HuH-7 (cell line): Measurements from ENCODE around the gene AVPI1.
A peak's percentile ranks its signal among the peaks of the same experiment; 100 is the strongest.
"Not testable (repeated sequence)": the region's sequence is repeated elsewhere in the genome, so short reads cannot be mapped to it uniquely, and the experiment has no call there.

ENCODE experiments used
- DNase-seq: peaks from one replicate; pipeline ENCODE4 v3.0.0; 2011; ENCODE audit warnings: low spot score

Gene AVPI1

DNA sequence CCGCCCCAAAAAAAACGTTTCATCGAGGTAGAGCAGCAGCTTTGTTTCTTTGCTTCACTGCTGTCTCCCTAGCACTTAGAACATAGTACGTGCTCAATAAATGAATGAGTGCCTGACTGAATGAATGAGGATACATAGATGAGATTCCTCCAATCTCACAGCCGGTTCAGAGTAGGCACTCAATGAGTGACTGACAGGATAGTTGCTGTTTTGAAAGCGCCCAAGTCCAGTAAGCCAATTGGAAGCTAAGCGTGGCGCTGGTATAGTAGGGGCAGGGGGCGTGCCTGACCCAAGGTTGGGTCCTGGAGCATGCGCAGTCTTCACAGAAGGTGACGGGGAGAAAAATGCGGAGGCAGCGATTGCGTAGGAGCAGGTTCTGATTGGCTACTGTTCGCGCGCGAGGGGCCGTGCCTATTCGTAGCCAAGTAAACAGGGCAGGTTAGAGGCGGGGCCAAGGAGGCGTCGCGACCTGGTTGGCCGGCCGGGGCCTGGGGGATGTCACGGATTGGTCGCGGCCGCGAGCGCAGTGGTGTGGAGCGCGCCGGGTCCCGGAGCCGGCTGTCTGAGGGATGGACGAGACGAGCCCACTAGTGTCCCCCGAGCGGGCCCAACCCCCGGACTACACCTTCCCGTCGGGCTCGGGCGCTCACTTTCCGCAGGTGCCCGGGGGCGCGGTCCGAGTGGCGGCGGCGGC, 46.7 kb downstream of the AVPI1 start, which contains the start of gene PI4K2A:
PI4K2A (plus strand) TSS at position 498 of the 694 bp plus-strand sequence; CDS start at position 570, 72 bp downstream.
- DNase-seq, result peak; percentile 95

DNA sequence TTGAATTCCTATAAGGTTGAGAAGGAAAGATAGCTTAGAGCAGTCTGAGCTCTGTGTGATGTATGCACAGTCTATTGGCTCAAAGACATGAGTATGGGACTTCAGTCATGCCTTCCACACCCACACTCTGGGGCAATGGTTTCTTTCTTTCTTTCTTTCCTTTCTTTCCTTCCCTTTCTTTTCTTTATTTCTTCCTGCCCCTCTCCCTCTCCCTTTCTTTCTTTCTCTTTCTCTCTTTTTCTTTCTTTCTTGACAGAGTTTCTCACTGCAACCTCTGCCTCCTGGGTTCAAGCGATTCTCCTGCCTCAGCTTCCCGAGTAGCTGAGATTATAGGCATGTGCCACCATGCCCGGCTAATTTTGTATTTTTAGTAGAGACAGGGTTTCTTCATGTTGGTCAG, 48.0 kb downstream of the AVPI1 start:
- DNase-seq, result not testable (repeated sequence)

DNA sequence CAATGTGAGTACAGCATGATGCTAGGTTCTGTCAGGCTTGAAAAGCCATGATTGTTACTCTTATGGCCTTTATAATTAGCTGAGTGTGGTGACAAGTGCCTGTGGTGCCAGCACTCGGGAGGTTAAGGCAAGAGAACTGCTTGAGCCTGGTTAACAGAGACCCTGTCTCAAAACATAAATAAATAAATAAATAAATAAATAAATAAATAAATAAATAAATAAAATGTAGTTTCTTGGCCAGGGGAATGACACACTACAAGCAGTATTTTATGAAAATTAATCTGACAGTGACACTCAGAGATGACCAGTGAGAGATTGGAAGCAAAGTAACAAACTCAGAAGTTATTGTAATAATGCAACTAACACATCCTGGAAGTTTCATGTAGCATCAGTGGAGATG, 51.5 kb downstream of the AVPI1 start:
- no peak for DNase-seq

DNA sequence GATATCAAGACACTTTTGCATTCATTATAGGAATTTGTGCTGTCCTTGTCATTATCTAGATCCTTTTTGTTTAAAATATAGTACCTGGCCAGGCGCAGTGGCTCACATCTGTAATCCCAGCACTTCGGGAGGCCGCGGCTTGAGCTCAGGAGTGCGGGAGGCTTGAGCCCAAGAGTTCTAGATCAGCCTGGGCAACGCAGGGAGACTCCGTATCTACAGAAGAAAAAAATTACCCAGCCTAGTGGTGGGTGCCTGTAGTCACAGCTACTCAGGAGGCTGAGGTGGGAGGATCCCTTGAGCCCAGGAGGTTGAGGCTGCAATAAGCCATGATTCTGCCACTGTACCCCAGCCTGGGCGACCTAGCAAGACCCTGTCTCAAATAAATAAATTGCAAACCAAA, 53.1 kb downstream of the AVPI1 start:
- no peak for DNase-seq

DNA sequence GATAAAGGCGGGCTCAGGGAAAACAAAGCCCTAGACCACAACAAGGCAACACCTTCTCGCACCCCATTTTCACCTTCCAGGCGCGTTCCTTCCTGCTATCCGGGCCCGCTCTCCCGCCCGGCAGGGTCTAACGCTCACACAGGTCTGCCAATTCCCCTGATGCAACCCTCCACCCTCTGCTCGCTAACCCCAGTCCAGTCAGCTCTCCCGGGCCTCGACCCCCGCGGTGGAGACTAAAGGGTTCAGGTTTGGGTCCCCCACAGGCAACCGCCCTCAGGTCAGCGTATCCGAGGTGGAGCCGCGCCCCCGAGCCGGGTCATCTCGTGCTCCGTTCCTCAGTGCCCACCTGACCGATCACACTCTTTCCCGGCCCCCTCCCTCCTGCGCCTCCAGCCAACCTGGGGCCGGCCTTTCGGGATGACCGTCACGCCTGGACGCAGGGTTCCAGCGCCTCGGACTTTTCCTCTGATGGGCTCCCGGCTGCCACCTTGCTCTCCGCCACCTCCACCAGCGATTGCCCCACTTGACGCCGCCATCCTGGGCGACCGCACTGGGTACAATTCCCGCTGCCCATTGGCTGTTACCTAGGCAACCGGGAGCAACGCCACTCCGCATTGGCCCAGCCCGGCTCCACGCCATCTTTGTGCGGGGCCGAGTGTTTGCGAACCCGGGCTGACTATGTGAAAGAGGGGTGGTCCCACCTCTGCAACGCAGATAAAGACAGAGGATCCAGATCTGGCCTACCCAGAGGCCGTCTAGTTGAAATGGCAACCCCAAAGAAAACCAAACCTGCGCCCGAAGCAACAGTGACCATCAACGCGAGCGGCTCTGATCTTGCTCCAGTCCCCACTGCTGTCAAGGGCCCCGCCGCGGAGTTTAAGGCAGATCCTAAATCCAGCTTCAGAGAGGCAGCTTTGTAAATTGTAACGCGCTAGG, 53.8 kb downstream of the AVPI1 start, which contains the start of gene MORN4:
MORN4 (minus strand) TSS at position 552 of the 936 bp plus-strand sequence. CDS start 13,847 bp downstream, outside the sequence.
- peak; percentile 90 for DNase-seq

DNA sequence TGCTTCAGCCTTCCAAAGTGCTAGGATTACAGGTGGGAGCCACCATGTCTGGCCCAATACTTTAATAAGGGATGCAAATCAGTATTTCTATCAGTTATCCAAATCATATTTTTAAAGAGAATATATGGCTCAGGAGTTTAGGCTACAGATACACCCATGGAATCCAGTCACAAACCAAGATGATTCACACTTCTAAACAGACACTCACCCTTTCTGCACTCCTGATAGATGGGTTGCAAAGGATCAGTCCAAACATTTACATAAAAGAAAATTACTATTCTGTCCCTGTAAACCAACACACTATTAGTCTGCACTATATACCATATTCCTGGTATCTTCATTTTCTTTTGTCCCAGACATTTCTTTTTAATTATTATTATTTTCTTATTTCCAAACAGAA, 55.9 kb downstream of the AVPI1 start:
- DNase-seq, result no peak

DNA sequence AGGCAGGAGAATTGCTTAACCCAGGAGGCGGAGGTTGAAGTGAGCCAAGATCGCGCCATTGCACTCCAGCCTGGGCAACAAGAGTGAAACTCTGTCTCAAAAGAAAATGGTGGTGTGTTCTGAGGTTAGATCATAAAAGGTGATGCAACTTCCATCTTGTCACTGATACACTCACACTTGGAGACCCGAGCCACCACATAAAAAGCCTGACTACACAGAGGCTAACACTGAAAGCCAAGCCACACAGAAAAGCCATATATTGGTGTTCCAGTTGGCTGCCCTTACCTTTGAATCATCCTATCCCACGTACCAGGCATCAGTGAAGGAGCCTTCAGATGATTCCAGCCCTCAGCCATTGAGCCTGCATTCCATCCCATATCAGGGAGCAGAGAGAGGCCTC, 57.8 kb downstream of the AVPI1 start:
- no peak for DNase-seq

DNA sequence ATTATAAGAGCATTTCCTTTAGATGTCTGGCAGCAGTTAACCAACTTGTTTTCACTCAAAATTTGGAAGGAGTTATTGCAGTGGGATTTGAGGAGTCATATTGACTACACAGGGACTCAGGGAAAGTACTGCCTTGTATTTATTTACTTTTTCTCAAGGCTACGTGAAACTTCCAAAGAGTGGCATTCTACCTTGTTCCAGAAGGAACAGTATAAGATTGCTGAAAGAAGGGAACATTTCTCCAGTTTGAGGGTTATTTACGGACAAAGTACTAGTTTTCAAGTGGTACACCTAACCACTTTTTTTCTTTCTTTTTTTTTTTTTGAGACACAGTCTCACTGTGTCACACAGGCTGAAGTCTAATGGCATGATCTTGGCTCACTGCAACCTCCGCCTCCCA, 58.8 kb downstream of the AVPI1 start:
- no peak for DNase-seq

DNA sequence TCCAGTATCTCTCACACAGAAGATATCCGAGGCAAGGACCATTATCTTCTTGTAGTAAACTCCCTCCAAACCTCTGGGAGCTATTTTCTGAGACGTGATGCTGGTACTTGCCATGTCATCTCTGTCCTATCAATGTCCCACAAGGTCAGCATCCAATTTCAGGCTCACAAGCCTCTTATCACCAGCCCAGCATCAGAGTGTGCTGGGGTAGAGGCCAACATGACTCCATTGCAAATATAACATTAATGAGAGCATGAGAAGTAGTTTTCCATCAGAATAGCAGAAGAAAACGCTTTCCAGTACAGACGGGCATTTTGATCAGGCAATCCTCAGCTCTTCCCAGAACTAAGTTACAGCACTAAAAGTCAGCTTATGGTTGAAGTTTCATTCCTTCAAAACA, 59.3 kb downstream of the AVPI1 start:
- no peak for DNase-seq
